ENCODE measurements around the gene KCNIP1. TPM values are rescaled to one million over a fixed set of nuclear protein-coding genes. Genes with fewer than 3 reads are reported as not detected.

KCNIP1 gene
- total RNA-seq, 1 experiment from 2014 or later, result not detected

- CTCF ChIA-PET, result no interaction called here
- TF ChIP-seq YY1 (IDR thresholded peaks at IDR 0.05; ENCODE audit: extremely low read depth, insufficient replicate concordance, low read depth, low read length), result no peak
- ATAC-seq, result no peak
Observed at GRCh38 chr5:170761048-170761707, 257.4 kb downstream of the KCNIP1 start.

GRCh38 chr5:170761708-170762066, 257.9 kb downstream of the KCNIP1 start:
- intact Hi-C loops (cut with micrococcal nuclease), result no loop called here
- Histone ChIP-seq H3K9ac (ENCODE audit: low read length) (no peak overlapping the region), H3K27me3 (ENCODE audit: insufficient read depth, low read length) (0 out of 2 replicates have a peak, but pooled peaks cover 3% of the 10 kb centered on the region), H4K20me1 (ENCODE audit: insufficient read depth) (no peaks in the 10 kb centered on the region), H3K36me3 (ENCODE audit: control insufficient read depth in 1 of 2, insufficient read depth in 2 of 2, low read length in 2 of 2) (no peaks in the 10 kb centered on the region), H2AFZ (ENCODE audit: low read depth, low read length, poor library complexity, severe bottlenecking) (no peak overlapping the region), H3K9me3 (ENCODE audit: control insufficient read depth in 1 of 2, insufficient read depth in 1 of 2, low read depth in 1 of 2, low read length in 2 of 2) (no peaks in the 10 kb centered on the region), H3K9me2 (ENCODE audit: insufficient read depth) (no peaks in the 10 kb centered on the region), H3K4me3 (replicated peaks in 1 of 2; ENCODE audit: low read depth in 1 of 2, low read length in 2 of 2) (no peak overlapping the region), H3K79me2 (ENCODE audit: insufficient read depth, low read length) (no peaks in the 10 kb centered on the region), H3K4me2 (ENCODE audit: low read length) (no peak overlapping the region), H3K27ac (ENCODE audit: low read depth, low read length) (no peak overlapping the region), H3K4me1 (ENCODE audit: control insufficient read depth in 1 of 2, insufficient read depth in 2 of 2, low read length in 2 of 2) (no peaks in the 10 kb centered on the region)
- ATAC-seq, result no peak
- CTCF ChIA-PET, result no interaction called here
- POLR2A ChIA-PET, result no interaction called here
- TF ChIP-seq CEBPB (IDR thresholded peaks at IDR 0.05; ENCODE audit: low read depth) (no peak), POLR2AphosphoS5 (IDR thresholded peaks at IDR 0.05; ENCODE audit: low read depth, low read length) (no peak), SIN3A (IDR thresholded peaks at IDR 0.05; ENCODE audit: low read depth) (no peak), FOSL1 (IDR thresholded peaks at IDR 0.05; ENCODE audit: low read depth) (no peak), EZH2phosphoT487 (IDR thresholded peaks at IDR 0.05; ENCODE audit: borderline replicate concordance) (no peak), MAX (IDR thresholded peaks at IDR 0.05) (no peak), CTCF (IDR thresholded peaks at IDR 0.05 in 2 of 3, conservative IDR thresholded peaks at IDR 0.05 in 1 of 3; ENCODE audit: borderline replicate concordance in 1 of 3, insufficient read depth in 1 of 3, low read depth in 2 of 3, low read length in 2 of 3) (no peak), EGR1 (IDR thresholded peaks at IDR 0.05; ENCODE audit: low read depth) (no peak), SP1 (IDR thresholded peaks at IDR 0.05; ENCODE audit: low read depth) (no peak), ZNF274 (IDR thresholded peaks at IDR 0.05; ENCODE audit: low read depth, low read length) (no peak), ZBTB33 (IDR thresholded peaks at IDR 0.05; ENCODE audit: extremely low read depth, insufficient replicate concordance, low read length) (no peak), YY1 (IDR thresholded peaks at IDR 0.05; ENCODE audit: extremely low read depth, insufficient replicate concordance, low read depth, low read length) (no peak), POLR2A (IDR thresholded peaks at IDR 0.05; ENCODE audit: borderline replicate concordance, extremely low read depth, insufficient read depth, insufficient read length) (no peak)
- no peak for DNase-seq (ENCODE audit: low read depth, low spot score)
- BruUV-seq (replicated peaks), result no TSS peak
- RAD21 ChIA-PET (ENCODE audit: low non-redundant PET in 1 of 2, low total read pairs in 2 of 2, uncharacterized antibody in 2 of 2, unreplicated experiment in 2 of 2), result no interaction called here

More at GRCh38 chr5:170761048-170761707, 257.4 kb downstream of the KCNIP1 start:
- ChIA-PET POLR2A (no interaction called here), RAD21 (ENCODE audit: low non-redundant PET in 1 of 2, low total read pairs in 2 of 2, uncharacterized antibody in 2 of 2, unreplicated experiment in 2 of 2) (no interaction called here)
- Histone ChIP-seq H4K20me1 (ENCODE audit: insufficient read depth) (no peaks in the 10 kb centered on the region), H3K79me2 (ENCODE audit: insufficient read depth, low read length) (no peaks in the 10 kb centered on the region), H3K27me3 (ENCODE audit: insufficient read depth, low read length) (0 out of 2 replicates have a peak, but pooled peaks cover 3% of the 10 kb centered on the region), H3K27ac (ENCODE audit: low read depth, low read length) (no peak overlapping the region), H3K9ac (ENCODE audit: low read length) (no peak overlapping the region), H3K4me2 (ENCODE audit: low read length) (no peak overlapping the region), H3K36me3 (ENCODE audit: control insufficient read depth in 1 of 2, insufficient read depth in 2 of 2, low read length in 2 of 2) (no peaks in the 10 kb centered on the region), H3K4me1 (ENCODE audit: control insufficient read depth in 1 of 2, insufficient read depth in 2 of 2, low read length in 2 of 2) (no peaks in the 10 kb centered on the region), H3K4me3 (replicated peaks in 1 of 2; ENCODE audit: low read depth in 1 of 2, low read length in 2 of 2) (no peak overlapping the region), H2AFZ (ENCODE audit: low read depth, low read length, poor library complexity, severe bottlenecking) (no peak overlapping the region), H3K9me2 (ENCODE audit: insufficient read depth) (no peaks in the 10 kb centered on the region), H3K9me3 (ENCODE audit: control insufficient read depth in 1 of 2, insufficient read depth in 1 of 2, low read depth in 1 of 2, low read length in 2 of 2) (no peaks in the 10 kb centered on the region)
- intact Hi-C loops (cut with micrococcal nuclease), result no loop called here
- DNase-seq (ENCODE audit: low read depth, low spot score), result no peak
- no TSS peak for BruUV-seq (replicated peaks)
